Epithelial cell of prostate (primary cell): Measurements from ENCODE around the gene PPP6R2.
"Not testable (repeated sequence)": the region's sequence is repeated elsewhere in the genome, so short reads cannot be mapped to it uniquely, and the experiment has no call there.

Experiments used
- DNase-seq: peaks from one replicate; pipeline ENCODE4 v3.0.0-alpha.2; 2011; ENCODE audit warnings: low read depth, low spot score
- H3K27ac ChIP-seq: fragments of 450-650 bp; 2 replicates; pipeline ENCODE4 v1.5.1; 2017; ENCODE audit warnings: mild to moderate bottlenecking

Gene PPP6R2

DNA sequence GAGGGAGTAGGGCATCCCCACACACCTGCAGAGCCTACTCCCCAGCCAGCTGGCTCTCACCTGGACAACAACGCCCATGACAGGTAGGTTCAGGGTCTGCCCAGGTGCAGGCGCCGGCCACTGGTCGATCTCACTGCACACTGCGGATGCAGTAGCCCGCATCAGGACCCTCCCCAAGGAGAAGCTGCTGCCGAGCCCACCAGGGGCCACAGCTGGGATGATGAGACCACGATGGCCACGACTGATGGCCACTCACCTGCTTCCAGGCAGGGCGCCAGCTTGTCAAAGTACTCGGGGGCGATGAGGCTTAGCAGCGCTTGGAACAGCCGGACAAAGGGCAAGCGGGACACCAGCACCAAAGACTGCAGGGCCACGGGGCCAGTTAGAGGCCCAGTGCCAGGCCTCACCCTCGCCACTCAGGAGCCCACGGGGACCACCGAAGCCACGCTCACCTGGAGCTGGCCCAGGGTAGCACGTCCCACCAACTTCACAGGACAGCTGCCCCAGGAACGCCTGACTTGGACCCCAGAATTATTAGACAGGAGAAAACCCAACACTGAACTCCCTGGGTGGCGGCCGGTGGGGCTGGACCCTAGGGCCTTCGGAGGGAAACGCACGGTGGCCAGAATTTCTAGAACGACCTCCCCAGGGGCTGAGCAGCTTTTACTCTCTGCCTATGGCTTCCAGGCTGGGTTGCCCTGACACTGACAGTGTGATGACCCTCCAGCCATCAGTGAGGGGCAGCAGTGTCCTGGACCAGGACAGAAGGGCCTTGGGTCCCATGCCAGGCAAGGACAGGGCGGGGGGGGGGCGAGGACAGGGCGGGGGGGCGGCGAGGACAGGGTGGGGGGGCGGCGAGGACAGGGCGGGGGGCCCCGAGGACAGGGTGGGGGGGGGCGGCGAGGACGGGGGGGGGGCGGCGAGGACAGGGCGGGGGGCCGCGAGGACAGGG lies 26.7 kb upstream of the PPP6R2 start:
- no peak overlapping the region for H3K27ac ChIP-seq
- no peak for DNase-seq

DNA sequence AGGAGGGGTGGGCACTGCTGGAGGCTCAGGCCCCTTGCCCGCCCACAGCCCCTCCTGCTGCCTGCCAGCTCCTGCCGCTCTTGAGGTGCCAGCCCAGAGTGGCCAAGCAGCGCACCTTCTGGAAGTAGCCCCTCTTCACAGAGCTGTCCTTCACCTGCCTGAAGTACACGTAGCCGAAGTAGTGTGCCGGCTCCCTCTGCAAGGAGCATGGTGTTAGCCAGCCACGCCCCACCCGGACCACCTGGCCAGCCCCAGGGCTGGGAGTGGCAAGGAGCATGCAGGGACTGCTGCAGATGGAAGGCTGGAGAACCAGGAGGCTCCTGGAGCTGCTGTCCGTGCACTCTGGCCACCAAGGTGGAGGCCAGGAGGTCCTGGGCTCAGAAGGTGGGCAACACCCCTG lies 25.9 kb upstream of the PPP6R2 start:
- H3K27ac ChIP-seq = no peak overlapping the region
- DNase-seq = no peak

- DNase-seq = no peak
- H3K27ac ChIP-seq = no peak overlapping the region
Measured at GRCh38 chr22:50317674-50318073, 25.5 kb upstream of the PPP6R2 start.

- H3K27ac ChIP-seq = no peak overlapping the region
- no peak for DNase-seq
Measured at GRCh38 chr22:50318356-50318697, 24.8 kb upstream of the PPP6R2 start.

- no peak for DNase-seq
- H3K27ac ChIP-seq = no peak overlapping the region
Measured at GRCh38 chr22:50318698-50319411, 24.3 kb upstream of the PPP6R2 start.

GRCh38 chr22:50319503-50319951 lies 23.6 kb upstream of the PPP6R2 start:
- no peak for DNase-seq
- H3K27ac ChIP-seq = no peak overlapping the region

GRCh38 chr22:50320116-50320515 lies 23.0 kb upstream of the PPP6R2 start:
- no peak overlapping the region for H3K27ac ChIP-seq
- no peak for DNase-seq

- DNase-seq = no peak
- no peak overlapping the region for H3K27ac ChIP-seq
Measured at GRCh38 chr22:50320671-50321325, 22.3 kb upstream of the PPP6R2 start.

GRCh38 chr22:50322382-50323104 lies 20.6 kb upstream of the PPP6R2 start:
- DNase-seq, H3K27ac ChIP-seq: not testable (repeated sequence)

DNA sequence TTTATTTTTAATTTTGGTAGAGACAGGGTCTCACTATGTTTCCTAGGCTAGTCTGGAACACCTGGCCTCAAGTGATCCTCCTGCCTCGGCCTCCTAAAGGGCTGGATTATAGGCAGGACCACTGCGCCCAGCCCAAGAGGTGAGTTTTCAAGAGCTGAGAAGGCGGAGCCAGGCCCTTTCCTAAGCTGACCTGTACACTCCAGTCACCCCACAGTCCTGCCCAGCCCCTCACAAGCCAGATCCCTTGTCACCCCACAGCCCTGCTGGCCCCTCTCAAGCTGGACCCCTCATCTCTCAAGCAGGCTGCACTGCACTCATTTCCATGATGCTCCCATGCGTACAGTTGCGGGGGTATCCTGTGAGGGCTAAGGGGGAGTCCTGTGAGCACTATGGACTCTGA lies 19.2 kb upstream of the PPP6R2 start:
- no peak for DNase-seq

GRCh38 chr22:50325444-50326224 lies 17.5 kb upstream of the PPP6R2 start:
- H3K27ac ChIP-seq = no peak overlapping the region
- DNase-seq = no peak

More for the DNA sequence above, 19.2 kb upstream of the PPP6R2 start:
- H3K27ac ChIP-seq = no peak overlapping the region

DNA sequence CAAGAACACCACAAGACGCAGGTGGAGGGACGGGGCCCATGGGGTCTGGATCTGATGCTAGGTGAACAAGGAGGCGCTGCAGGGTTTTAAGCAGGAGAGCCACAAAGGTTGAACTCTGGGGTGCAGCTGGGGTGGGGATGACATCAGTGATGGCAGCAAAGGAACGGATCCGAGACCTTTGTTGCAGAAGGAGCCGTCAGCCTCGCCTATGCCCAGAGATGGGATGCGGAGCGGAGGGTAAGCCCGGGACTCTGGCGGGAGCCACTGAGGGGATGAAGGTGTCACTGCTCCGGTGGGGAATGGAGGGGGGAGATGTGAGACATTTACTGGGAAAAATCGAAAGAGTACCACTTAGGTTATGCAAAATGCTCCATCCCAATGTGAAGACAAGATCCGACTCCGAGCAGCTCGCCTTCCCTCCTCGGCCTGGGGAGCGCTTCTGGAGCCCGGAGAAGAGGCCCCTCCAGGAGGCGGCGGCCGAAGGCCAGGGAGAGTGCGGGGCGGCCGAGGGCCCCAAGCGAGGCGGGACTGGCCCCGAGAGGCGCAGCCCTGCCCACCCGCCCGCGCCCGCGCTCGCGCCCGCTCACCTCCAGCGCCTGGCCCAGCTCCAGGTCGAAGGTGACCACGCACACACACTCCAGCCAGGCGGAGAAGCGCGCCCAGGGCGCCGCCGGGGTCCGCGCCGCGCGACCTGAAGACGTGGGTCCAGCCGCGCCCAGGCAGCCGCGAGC lies 16.7 kb upstream of the PPP6R2 start:
- DNase-seq = no peak
- no peak overlapping the region for H3K27ac ChIP-seq

GRCh38 chr22:50326956-50327710 lies 16.0 kb upstream of the PPP6R2 start, which contains the start of gene DENND6B:
Gene DENND6B (minus strand): TSS chr22:50327012. CDS start chr22:50326988, 24 bp downstream.
- peak within 1 kb of the TSS; percentile 51 for H3K27ac ChIP-seq
- DNase-seq = no peak

DNA sequence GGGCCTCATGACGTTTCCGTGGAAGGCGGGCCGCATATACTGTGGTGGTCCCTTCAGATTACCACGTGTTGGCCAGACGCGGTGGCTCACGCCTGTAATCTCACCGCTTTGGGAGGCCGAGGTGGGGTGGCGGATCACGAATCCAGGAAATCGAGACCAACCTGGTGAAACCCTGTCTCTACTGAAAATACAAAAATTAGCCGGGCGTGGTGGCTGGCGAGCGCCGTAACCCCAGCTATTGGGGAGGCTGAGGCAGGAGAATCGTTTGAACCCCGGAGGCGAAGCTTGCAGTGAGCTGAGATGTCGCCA lies 15.5 kb upstream of the PPP6R2 start:
- DNase-seq = no peak
- H3K27ac ChIP-seq = peak overlapping the region; percentile 51

- no peak for DNase-seq
- H3K27ac ChIP-seq = no peak overlapping the region
Measured at GRCh38 chr22:50329236-50329635, 13.9 kb upstream of the PPP6R2 start.

DNA sequence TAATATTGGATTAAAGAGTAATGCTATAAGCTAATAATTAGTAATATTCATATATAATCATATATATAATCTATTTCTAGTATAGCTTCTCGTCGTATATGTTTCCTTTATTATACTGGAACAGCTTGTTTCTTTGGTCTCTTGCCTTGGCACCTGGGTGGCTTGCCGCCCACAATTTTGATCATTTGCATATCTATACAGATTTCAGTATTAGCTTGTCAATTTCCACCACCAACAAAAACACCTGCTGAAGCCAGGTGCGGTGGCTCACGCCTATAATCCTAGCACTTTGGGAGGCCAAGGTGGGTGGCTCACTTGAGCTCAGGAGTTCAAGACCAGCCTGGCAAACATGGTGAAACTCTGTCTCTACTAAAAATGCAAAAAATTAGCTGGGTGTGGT lies 8.7 kb upstream of the PPP6R2 start:
- not testable (repeated sequence) for DNase-seq, H3K27ac ChIP-seq

GRCh38 chr22:50337262-50338041 lies 5.7 kb upstream of the PPP6R2 start:
- H3K27ac ChIP-seq = no peak overlapping the region

More at GRCh38 chr22:50337262-50338041, 5.7 kb upstream of the PPP6R2 start:
- DNase-seq = no peak
